Activated gamma-delta T cell (primary cell): ENCODE data around the gene NPC2.

Experiments used
- DNase-seq: peaks from one replicate; lab custom pipeline; 2025; lab: John Stamatoyannopoulos, UW

The NPC2 gene

GRCh38 chr14:74503291-74503937, 10.3 kb upstream of the NPC2 start:
- no peak for DNase-seq

- no peak for DNase-seq
Measured at GRCh38 chr14:74502236-74503019, 9.3 kb upstream of the NPC2 start.

GRCh38 chr14:74501691-74502090, 8.6 kb upstream of the NPC2 start:
- no peak for DNase-seq

GRCh38 chr14:74501135-74501614, 8.1 kb upstream of the NPC2 start:
- no peak for DNase-seq

- no peak for DNase-seq
Measured at GRCh38 chr14:74500417-74501134, 7.5 kb upstream of the NPC2 start.

GRCh38 chr14:74495356-74495755, 2.3 kb upstream of the NPC2 start:
- DNase-seq: no peak

GRCh38 chr14:74493343-74494261, 497 bp upstream of the NPC2 start, which contains the start of gene ISCA2:
Gene ISCA2, plus strand, starts transcription at chr14:74493765. Its CDS starts 10 bp downstream, at chr14:74493775.
- DNase-seq: peak; percentile 99

- no peak for DNase-seq
Measured at GRCh38 chr14:74491956-74492775, 939 bp downstream of the NPC2 start.

- DNase-seq: no peak
Measured at GRCh38 chr14:74490486-74490885, 2.6 kb downstream of the NPC2 start.

- DNase-seq: no peak
Measured at GRCh38 chr14:74488786-74489397, 4.2 kb downstream of the NPC2 start.

- no peak for DNase-seq
Measured at GRCh38 chr14:74486164-74486563, 6.9 kb downstream of the NPC2 start.

GRCh38 chr14:74483321-74483720, 9.8 kb downstream of the NPC2 start:
- DNase-seq: no peak

GRCh38 chr14:74482571-74482970, 10.5 kb downstream of the NPC2 start:
- DNase-seq: no peak

- no peak for DNase-seq
Measured at GRCh38 chr14:74480046-74480445, 13.1 kb downstream of the NPC2 start.

- no peak for DNase-seq
Measured at GRCh38 chr14:74478996-74479635, 14.0 kb downstream of the NPC2 start.

- no peak for DNase-seq
Measured at GRCh38 chr14:74476607-74477006, 16.5 kb downstream of the NPC2 start.

GRCh38 chr14:74476107-74476506, 17.0 kb downstream of the NPC2 start:
- DNase-seq: no peak

- DNase-seq: no peak
Measured at GRCh38 chr14:74475678-74476077, 17.4 kb downstream of the NPC2 start.

GRCh38 chr14:74474376-74474775, 18.7 kb downstream of the NPC2 start:
- DNase-seq: no peak

GRCh38 chr14:74472601-74473000, 20.5 kb downstream of the NPC2 start:
- DNase-seq: no peak
